Measurements from ENCODE around the gene PDE6D. TPM values are rescaled to one million over a fixed set of nuclear protein-coding genes. Genes with fewer than 3 reads are reported as not detected.
A peak's percentile ranks its signal among the peaks of the same experiment; 100 is the strongest.

PDE6D gene
- total and polyA plus RNA-seq, 2 of the 13 experiments (the other 11 are each of a cell fraction or from before 2014, with no cell fraction given): 14.1 to 23.2 TPM

GRCh38 chr2:231685349-231686191, 95.5 kb downstream of the PDE6D start (continued):
- TF ChIP-seq BCL6 (CRISPR knock-in tag; IDR thresholded peaks at IDR 0.05) (no peak), ZNF33A (CRISPR knock-in tag; IDR thresholded peaks at IDR 0.05; ENCODE audit: borderline replicate concordance) (no peak), AKNA (CRISPR knock-in tag; IDR thresholded peaks at IDR 0.05; ENCODE audit: borderline replicate concordance) (no peak), HCFC1 (IDR thresholded peaks at IDR 0.05; ENCODE audit: low read depth, low read length) (no peak), ZNF777 (CRISPR knock-in tag; IDR thresholded peaks at IDR 0.05) (no peak), ZSCAN5A (CRISPR knock-in tag; IDR thresholded peaks at IDR 0.05; ENCODE audit: borderline replicate concordance) (no peak), AHR (CRISPR knock-in tag; IDR thresholded peaks at IDR 0.05) (0 out of 2 replicates have a peak, but pooled peaks have one; percentile 22), ZNF280B (CRISPR knock-in tag; IDR thresholded peaks at IDR 0.05; ENCODE audit: borderline replicate concordance) (no peak; the same call in 1 of the 2 replicates), ZNF354B (CRISPR knock-in tag; IDR thresholded peaks at IDR 0.05) (no peak), SALL2 (CRISPR knock-in tag; IDR thresholded peaks at IDR 0.05) (no peak), MEIS2 (CRISPR knock-in tag; IDR thresholded peaks at IDR 0.05) (no peak), ZBTB39 (CRISPR knock-in tag; IDR thresholded peaks at IDR 0.05) (peak; percentile 40; the same call in 1 of the 2 replicates), FOXK1 (CRISPR knock-in tag; IDR thresholded peaks at IDR 0.05; ENCODE audit: borderline replicate concordance, low read depth) (no peak), AGO1 (IDR thresholded peaks at IDR 0.05; ENCODE audit: low read depth, low read length, poor library complexity, severe bottlenecking) (no peak), ZKSCAN8 (CRISPR knock-in tag; IDR thresholded peaks at IDR 0.05; ENCODE audit: borderline replicate concordance) (no peak), DRAP1 (CRISPR knock-in tag; IDR thresholded peaks at IDR 0.05) (no peak), ZFP62 (CRISPR knock-in tag; IDR thresholded peaks at IDR 0.05) (no peak), ZNF556 (CRISPR knock-in tag; IDR thresholded peaks at IDR 0.05; ENCODE audit: borderline replicate concordance) (0 out of 2 replicates have a peak, but pooled peaks have one; percentile 34)
